Brain microvascular endothelial cell (primary cell): ENCODE measurements around the gene FGFR3.
A peak's percentile ranks its signal among the peaks of the same experiment; 100 is the strongest.
"Not testable (repeated sequence)": the region's sequence is repeated elsewhere in the genome, so short reads cannot be mapped to it uniquely, and the experiment has no call there.

Experiments used
- DNase-seq: peaks from one replicate; pipeline ENCODE4 v3.0.0-alpha.2; 2020
- H3K27ac ChIP-seq: fragments of 250-450 bp; sonication (Bioruptor Pico); 2 replicates; pipeline ENCODE4 v1.5.1; 2020; ENCODE audit warnings: mild to moderate bottlenecking, moderate library complexity
- H3K27me3 ChIP-seq: fragments of 250-450 bp; sonication (Bioruptor Pico); replicated peaks from 2 replicates; pipeline ENCODE4 v1.5.1; 2020; ENCODE audit warnings: mild to moderate bottlenecking
- H3K36me3 ChIP-seq: fragments of 250-450 bp; sonication (Bioruptor Pico); replicated peaks from 2 replicates; pipeline ENCODE4 v1.5.1; 2020; ENCODE audit warnings: mild to moderate bottlenecking
- H3K4me3 ChIP-seq: 2 replicates; pipeline ENCODE4 v1.5.1; 2011; ENCODE audit warnings: low read depth, mild to moderate bottlenecking, control low read depth, low read length, moderate library complexity
- in situ Hi-C: cut with HindIII; loops from 2 replicates; pipeline ENCODE4 v1.10.0; 2017; ENCODE audit warnings: low sequenced_read_pairs, low pct_ligation_motif_present
- TF ChIP-seq, protein P1 (sequence below): IDR thresholded peaks from 2 replicates; pipeline ENCODE4 v1.5.1; 2011; ENCODE audit warnings: low read depth, mild to moderate bottlenecking, moderate library complexity, low read length, control low read depth, inconsistent platforms; ENCODE audit errors: missing control alignments

Gene FGFR3

DNA sequence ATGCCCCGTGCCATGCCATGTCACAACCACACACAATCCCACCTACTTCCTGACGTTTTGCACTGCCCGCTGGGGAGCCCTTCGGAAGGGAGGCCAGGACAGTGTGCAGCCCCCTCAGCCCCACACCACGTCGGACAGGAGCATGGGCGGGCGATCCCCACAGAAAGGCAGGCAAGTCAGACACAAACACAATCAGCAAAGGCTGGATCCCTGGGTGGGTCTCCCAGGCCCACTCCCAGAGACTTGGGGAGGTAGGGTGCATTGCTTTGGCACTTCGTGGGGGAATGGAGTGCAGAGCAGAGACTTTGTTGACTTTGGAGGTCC is 48.8 kb downstream of the FGFR3 start:
- Histone ChIP-seq H3K36me3 (peaks cover 54% of the 10 kb centered on the region), H3K4me3 (no peak overlapping the region), H3K27me3 (no peaks in the 10 kb centered on the region), H3K27ac (no peak overlapping the region)
- TF ChIP-seq, protein P1, sequence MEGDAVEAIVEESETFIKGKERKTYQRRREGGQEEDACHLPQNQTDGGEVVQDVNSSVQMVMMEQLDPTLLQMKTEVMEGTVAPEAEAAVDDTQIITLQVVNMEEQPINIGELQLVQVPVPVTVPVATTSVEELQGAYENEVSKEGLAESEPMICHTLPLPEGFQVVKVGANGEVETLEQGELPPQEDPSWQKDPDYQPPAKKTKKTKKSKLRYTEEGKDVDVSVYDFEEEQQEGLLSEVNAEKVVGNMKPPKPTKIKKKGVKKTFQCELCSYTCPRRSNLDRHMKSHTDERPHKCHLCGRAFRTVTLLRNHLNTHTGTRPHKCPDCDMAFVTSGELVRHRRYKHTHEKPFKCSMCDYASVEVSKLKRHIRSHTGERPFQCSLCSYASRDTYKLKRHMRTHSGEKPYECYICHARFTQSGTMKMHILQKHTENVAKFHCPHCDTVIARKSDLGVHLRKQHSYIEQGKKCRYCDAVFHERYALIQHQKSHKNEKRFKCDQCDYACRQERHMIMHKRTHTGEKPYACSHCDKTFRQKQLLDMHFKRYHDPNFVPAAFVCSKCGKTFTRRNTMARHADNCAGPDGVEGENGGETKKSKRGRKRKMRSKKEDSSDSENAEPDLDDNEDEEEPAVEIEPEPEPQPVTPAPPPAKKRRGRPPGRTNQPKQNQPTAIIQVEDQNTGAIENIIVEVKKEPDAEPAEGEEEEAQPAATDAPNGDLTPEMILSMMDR, result no peak
- in situ Hi-C loops, result no loop called here
- DNase-seq, result no peak

DNA sequence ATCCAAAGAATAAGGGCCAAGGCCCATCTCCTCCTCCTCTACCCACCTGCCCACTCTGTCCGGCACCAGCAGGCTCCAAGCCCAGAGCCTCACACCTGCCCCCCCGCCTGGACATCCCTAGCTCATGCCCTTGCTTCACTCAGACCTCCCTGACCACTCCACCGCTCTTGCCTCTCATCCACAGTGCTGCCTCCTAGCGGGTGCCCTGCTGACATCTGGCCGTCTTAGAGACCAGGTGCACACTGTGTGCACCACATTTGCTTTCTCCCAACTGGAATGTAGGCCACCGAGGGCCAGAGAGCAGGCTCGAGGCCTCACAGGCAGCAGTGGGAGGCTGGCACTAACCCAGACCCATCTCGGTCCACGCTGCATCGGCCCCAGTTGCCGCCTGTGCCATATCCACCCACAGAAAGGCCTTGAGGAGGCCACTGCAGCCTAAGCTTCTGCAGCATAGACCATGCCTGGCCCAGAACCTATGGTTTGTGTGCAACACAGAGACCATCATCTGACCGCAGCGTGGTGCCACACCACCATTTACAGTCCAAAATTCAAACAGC is 49.3 kb downstream of the FGFR3 start:
- Histone ChIP-seq H3K36me3 (peaks cover 53% of the 10 kb centered on the region), H3K27ac (no peak overlapping the region), H3K27me3 (no peaks in the 10 kb centered on the region), H3K4me3 (no peak overlapping the region)
- TF ChIP-seq, protein P1, result peak; percentile 25
- in situ Hi-C loops, result no loop called here
- DNase-seq, result no peak

DNA sequence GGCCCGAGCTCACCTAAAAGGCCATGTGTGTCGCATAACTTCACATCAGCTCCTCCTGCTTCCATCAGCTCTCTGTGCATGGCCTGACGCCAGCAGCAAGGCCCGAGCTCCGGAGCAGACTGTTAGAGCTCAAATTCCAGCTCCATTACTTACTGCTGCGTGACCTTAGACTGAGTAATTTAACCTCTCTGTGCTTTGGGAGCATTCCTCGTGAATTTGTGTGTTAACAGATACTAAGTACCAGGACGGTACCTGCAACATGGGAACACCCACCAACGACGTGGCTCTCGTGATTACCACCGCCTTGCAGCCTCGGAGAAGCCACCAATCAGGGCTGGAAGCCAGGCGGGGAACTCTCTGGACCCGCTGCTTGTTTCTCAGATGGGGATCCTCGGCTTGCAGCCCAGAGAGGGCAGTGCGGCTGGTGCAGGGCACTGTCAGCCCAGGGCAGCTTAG is 49.9 kb downstream of the FGFR3 start:
- H3K27me3 ChIP-seq, result no peaks in the 10 kb centered on the region
- DNase-seq, result peak; percentile 88
- TF ChIP-seq, protein P1, result no peak
- in situ Hi-C loops, result no loop called here
- peak overlapping the region; percentile 49 for H3K27ac ChIP-seq
- no peak overlapping the region for H3K4me3 ChIP-seq
- H3K36me3 ChIP-seq, result peaks cover 51% of the 10 kb centered on the region

DNA sequence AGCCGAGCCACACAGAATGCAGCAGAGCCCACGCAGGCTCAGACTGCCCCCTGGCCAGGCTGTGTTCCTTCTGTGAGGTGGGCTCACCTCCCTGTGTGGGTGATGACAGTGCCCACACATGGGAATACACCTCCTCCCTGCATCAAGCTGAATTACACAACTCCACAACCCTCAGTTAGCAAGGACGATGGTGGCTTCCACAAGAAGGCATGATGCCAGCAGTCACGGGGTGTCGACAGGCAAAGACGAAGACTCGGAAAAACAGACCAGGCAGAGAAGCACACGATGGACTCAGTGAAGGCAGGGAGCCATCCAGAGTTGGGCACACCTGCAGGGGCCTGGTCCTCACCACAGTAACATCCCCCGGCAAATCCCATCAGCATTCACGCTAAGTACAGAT is 50.8 kb downstream of the FGFR3 start:
- no peak for DNase-seq
- H3K36me3 ChIP-seq, result peaks cover 43% of the 10 kb centered on the region

DNA sequence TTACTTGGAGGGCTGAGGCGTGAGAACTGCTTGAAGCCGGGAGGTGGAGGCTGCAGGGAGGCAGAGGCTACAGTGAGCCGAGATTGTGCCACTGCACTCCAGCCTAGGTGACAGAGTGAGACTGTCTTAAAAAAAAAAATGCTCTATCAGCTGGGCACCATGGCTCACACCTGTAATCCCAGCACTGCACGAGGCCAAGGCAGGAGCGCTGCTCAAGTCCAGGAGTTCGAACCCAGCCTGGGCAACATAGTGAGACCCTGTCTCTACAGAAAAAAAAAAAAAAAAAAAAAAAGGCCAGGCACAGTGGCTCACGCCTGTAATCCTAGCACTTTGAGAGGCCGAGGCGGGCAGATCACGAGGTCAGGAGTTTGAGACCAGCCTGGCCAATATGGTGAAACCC is 51.5 kb downstream of the FGFR3 start:
- in situ Hi-C loops, H3K4me3 ChIP-seq, H3K27me3 ChIP-seq, DNase-seq, H3K27ac ChIP-seq: not testable (repeated sequence)
- peaks cover 36% of the 10 kb centered on the region for H3K36me3 ChIP-seq

More for the DNA sequence above, 50.8 kb downstream of the FGFR3 start:
- H3K4me3 ChIP-seq, result no peak overlapping the region
- no peak overlapping the region for H3K27ac ChIP-seq
- TF ChIP-seq, protein P1, result no peak
- no peaks in the 10 kb centered on the region for H3K27me3 ChIP-seq
- in situ Hi-C loops, result no loop called here

DNA sequence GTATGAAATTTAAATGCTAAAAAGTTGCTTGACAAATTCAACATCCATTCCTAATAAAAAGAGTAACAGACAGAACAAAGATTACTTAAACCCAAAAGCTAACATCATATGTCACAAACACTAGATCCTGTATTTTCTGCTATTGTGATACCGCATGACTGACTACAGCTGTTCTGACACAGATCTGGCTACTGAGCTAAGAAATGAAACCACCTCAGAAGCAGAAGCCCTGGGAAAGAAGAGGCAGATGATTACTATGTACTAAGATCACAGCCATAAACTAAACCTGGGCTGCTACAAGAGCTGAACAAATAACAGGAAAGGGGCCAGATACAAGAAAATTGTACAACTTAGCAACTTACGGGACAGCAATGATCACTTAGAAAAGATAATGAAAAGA is 53.5 kb downstream of the FGFR3 start:
- Histone ChIP-seq H3K4me3 (no peak overlapping the region), H3K27me3 (no peaks in the 10 kb centered on the region), H3K36me3 (peaks cover 19% of the 10 kb centered on the region), H3K27ac (no peak overlapping the region)
- no peak for DNase-seq
- in situ Hi-C loops, result no loop called here
- TF ChIP-seq, protein P1, result no peak
